Upper lobe of left lung (tissue), 4 donors: ENCODE measurements around the gene TSPAN17.

ENCODE experiments used
- EP300 ChIP-seq, 4 donors: sonication (generic); formaldehyde crosslinking; IDR thresholded peaks; one replicate each; pipeline ENCODE4 v1.5.1; 2017; ENCODE audit warnings: antibody characterized with exemption in 4 of 4, control low read depth in 2 of 4
- POLR2A ChIP-seq, 4 donors: fragments of 450-650 bp; IDR thresholded peaks; one replicate each; pipeline ENCODE4 v1.5.1; 2016 to 2017; ENCODE audit warnings: antibody characterized with exemption in 4 of 4, mild to moderate bottlenecking in 2 of 4
- TF ChIP-seq, protein P1 (sequence below), 6 experiments: fragments of 450-650 bp in 4 of 6; fragments of 200-600 bp in 2 of 6; sonication (generic) in 2 of 6; IDR thresholded peaks; one replicate each; pipeline ENCODE4 v1.5.1; 2016 to 2019; ENCODE audit warnings: antibody characterized with exemption in 6 of 6

DNA sequence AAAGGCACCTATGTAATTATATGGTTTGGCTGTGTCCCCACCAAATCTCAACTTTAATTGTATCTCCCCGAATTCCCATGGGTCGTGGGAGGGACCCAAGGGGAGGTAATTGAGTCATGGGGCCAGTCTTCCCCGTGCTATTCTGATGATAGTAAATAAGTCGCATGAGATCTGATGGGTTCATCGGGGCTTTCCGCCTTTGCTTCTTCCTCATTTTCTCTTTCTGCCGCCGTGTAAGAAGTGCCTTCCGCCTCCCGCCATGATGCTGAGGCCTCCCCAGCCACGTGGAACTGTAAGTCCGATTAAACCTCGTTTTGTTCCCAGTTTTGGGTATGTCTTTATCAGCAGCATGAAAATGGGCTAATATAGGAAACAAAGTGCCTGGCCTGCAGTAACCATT lies 56.6 kb downstream of the TSPAN17 start:
- TF ChIP-seq, protein P1, sequence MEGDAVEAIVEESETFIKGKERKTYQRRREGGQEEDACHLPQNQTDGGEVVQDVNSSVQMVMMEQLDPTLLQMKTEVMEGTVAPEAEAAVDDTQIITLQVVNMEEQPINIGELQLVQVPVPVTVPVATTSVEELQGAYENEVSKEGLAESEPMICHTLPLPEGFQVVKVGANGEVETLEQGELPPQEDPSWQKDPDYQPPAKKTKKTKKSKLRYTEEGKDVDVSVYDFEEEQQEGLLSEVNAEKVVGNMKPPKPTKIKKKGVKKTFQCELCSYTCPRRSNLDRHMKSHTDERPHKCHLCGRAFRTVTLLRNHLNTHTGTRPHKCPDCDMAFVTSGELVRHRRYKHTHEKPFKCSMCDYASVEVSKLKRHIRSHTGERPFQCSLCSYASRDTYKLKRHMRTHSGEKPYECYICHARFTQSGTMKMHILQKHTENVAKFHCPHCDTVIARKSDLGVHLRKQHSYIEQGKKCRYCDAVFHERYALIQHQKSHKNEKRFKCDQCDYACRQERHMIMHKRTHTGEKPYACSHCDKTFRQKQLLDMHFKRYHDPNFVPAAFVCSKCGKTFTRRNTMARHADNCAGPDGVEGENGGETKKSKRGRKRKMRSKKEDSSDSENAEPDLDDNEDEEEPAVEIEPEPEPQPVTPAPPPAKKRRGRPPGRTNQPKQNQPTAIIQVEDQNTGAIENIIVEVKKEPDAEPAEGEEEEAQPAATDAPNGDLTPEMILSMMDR (IDR thresholded peaks at IDR 0.05), result no peak
- TF ChIP-seq EP300 (IDR thresholded peaks at IDR 0.05) (no peak), POLR2A (IDR thresholded peaks at IDR 0.05) (no peak)
